BLaER1 treated with 17β-estradiol and CSF1 and Interleukin-3, amounts not matched to agents 10 nM and 100 nM (cell line): ENCODE data around the gene CDC42EP4.
A peak's percentile ranks its signal among the peaks of the same experiment; 100 is the strongest.

Experiments used
- H3K27ac ChIP-seq, 11 experiments: shearing (Covaris generic); formaldehyde crosslinking; 2 replicates each; pipeline ENCODE4 v1.8.1; 2022
- H3K27me3 ChIP-seq, 11 experiments: shearing (Covaris generic); formaldehyde crosslinking; 2 replicates each; pipeline ENCODE4 v1.8.1; 2022
- H3K36me3 ChIP-seq, 11 experiments: shearing (Covaris generic); formaldehyde crosslinking; 2 replicates each; pipeline ENCODE4 v1.8.1; 2022
- H3K4me1 ChIP-seq, 10 experiments: shearing (Covaris generic); formaldehyde crosslinking; 2 replicates each; pipeline ENCODE4 v1.8.1; 2022
- H3K4me2 ChIP-seq, 11 experiments: shearing (Covaris generic); formaldehyde crosslinking; 2 replicates each; pipeline ENCODE4 v1.8.1; 2022
- H3K4me3 ChIP-seq, 10 experiments: shearing (Covaris generic); formaldehyde crosslinking; 2 replicates each; pipeline ENCODE4 v1.8.1; 2022
- H3K9ac ChIP-seq, 11 experiments: shearing (Covaris generic); formaldehyde crosslinking; 2 replicates each; pipeline ENCODE4 v1.8.1; 2022
- H3K9me3 ChIP-seq, 11 experiments: shearing (Covaris generic); formaldehyde crosslinking; replicated peaks in 1 of 11; 2 replicates each; pipeline ENCODE4 v1.8.1; 2022
- H4K20me1 ChIP-seq, 11 experiments: shearing (Covaris generic); formaldehyde crosslinking; 2 replicates each; pipeline ENCODE4 v1.8.1; 2022
- Cebpa-rat ChIP-seq, 11 experiments: shearing (Covaris generic); IDR thresholded peaks; 2 replicates each; pipeline ENCODE4 v1.8.1; 2022

The CDC42EP4 gene

DNA sequence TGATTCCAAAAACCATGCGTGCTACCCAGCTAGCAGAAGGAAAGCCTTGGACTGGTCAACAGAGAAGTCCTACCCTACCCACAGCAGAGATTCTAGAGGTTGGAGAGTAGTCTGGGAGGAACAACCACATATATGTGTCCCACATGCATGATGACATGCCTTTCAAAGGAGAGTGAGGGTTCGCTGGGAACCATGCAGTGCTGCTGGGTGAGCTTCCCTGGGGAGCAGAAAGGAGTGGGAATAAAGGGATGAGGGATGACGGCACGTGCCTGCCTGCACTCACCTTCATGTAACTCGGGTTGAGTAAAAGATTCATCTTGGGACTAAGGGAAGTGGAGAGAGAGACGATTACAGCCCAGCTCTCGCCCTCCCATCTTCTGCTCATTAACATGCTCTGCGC is 59.9 kb downstream of the CDC42EP4 start:
- no peak overlapping the region for H3K27ac ChIP-seq
- peaks cover 14 to 30% (median 24%) of the 10 kb centered on the region in 11 experiments; a peak in 21 of 22 replicates for H3K36me3 ChIP-seq
- H3K4me3 ChIP-seq = no peak overlapping the region
- H3K9ac ChIP-seq = no peak overlapping the region
- no peak for TF ChIP-seq Cebpa-rat (IDR thresholded peaks at IDR 0.05)
- no peaks in the 10 kb centered on the region for H3K27me3 ChIP-seq
- H3K9me3 ChIP-seq = no peaks in the 10 kb centered on the region
- no peaks in the 10 kb centered on the region for H3K4me1 ChIP-seq
- H3K4me2 ChIP-seq = no peak overlapping the region
- peaks cover 0 to 5% (median 0%) of the 10 kb centered on the region in 11 experiments; a peak in 2 of 22 replicates for H4K20me1 ChIP-seq

DNA sequence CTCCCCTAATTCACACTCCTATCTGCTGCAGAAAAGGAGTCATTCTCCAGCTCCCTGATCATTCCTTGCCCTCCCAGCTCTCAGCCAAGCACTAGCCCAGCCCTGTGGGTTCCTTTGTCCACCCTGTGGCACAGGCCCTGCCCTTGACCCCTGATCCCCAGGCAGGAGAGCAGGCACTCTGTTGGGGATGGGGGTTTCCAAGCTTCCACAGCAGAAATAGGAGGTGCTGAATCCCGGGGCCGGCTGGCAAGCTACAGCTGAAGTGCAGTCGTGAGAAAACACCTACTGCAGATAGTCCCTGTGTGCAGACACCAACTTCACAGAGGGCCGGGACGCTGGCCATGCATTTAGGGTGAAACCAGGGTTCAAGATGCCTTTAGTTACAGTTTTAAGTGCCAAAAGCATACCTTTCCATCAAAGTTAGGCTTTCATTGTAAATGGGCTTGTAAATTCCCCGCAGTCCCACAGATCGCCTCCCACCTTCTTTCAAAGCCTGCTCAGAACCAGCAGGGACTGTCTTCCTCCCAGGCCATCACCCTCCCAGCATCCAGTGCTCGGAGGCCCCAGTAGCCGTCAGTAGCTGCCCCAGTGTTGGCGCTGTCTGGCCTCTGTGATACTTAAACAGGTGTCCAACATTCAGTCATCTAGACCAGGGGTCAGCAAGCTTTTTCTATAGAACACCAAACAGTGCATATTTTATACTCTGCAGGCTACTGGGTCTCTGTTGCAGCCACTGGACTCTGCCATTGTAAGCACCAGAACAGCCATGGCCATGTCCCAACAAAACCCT is 60.8 kb downstream of the CDC42EP4 start:
- Histone ChIP-seq H3K36me3 (peaks cover 21 to 38% (median 32%) of the 10 kb centered on the region in 11 experiments), H3K4me1 (no peaks in the 10 kb centered on the region), H3K4me3 (no peak overlapping the region)

DNA sequence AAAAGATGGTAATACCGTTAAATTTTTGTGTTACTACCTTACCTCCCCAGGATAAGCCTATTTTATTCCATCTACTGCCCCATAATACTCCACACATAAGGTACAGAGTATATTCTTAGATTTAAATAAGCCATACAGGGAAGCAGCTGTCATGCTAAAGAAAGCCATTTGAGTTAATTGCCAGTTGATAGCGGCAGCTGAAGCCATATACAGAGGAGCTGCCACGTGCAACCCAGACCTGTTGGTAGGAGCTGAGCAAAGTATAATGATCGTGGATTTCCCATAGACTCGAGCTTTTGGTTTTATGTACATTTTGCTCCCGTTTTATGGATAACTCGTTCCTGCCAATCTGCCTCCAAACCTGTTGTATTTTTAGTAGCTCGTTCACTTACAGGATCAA is 62.1 kb downstream of the CDC42EP4 start:
- Histone ChIP-seq H3K4me2 (no peak overlapping the region), H3K4me1 (no peaks in the 10 kb centered on the region), H3K9ac (no peak overlapping the region), H3K27ac (no peak overlapping the region), H3K4me3 (no peak overlapping the region), H3K9me3 (no peaks in the 10 kb centered on the region), H3K27me3 (no peaks in the 10 kb centered on the region), H4K20me1 (peaks cover 0 to 8% (median 0%) of the 10 kb centered on the region in 11 experiments; a peak in 3 of 22 replicates), H3K36me3 (peaks cover 30 to 51% (median 45%) of the 10 kb centered on the region in 11 experiments)
- TF ChIP-seq Cebpa-rat (IDR thresholded peaks at IDR 0.05) = no peak

More for the DNA sequence above, 60.8 kb downstream of the CDC42EP4 start:
- Histone ChIP-seq H4K20me1 (peaks cover 0 to 5% (median 0%) of the 10 kb centered on the region in 11 experiments; a peak in 3 of 22 replicates), H3K9me3 (no peaks in the 10 kb centered on the region), H3K27me3 (no peaks in the 10 kb centered on the region), H3K9ac (no peak overlapping the region), H3K27ac (no peak overlapping the region), H3K4me2 (no peak overlapping the region)
- no peak for TF ChIP-seq Cebpa-rat (IDR thresholded peaks at IDR 0.05)

DNA sequence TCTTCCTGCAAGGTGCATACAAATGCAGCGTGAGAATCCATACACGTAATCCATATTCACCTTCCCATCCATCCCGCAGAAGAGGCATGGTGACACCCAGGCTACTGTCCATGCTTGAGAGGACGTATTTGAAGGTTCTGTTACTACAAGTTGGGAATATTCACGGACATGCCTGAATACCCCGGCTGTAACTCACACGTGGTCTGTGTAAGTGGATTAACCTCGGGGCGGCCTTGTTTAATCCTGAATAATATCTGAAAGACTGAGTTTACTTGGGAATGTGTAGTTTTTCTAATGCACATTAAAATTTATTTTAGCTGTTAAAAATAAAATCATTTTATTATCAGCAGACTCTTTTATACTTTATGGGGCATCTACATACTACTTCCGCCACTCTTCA is 63.3 kb downstream of the CDC42EP4 start:
- peaks cover 40 to 61% (median 56%) of the 10 kb centered on the region in 11 experiments for H3K36me3 ChIP-seq
- no peaks in the 10 kb centered on the region for H3K4me1 ChIP-seq
- H3K9ac ChIP-seq = no peak overlapping the region
- no peak overlapping the region for H3K27ac ChIP-seq
- H3K4me3 ChIP-seq = no peak overlapping the region
- no peak for TF ChIP-seq Cebpa-rat (IDR thresholded peaks at IDR 0.05)
- peaks cover 0 to 8% (median 0%) of the 10 kb centered on the region in 11 experiments; a peak in 3 of 22 replicates for H4K20me1 ChIP-seq
- no peaks in the 10 kb centered on the region for H3K9me3 ChIP-seq
- no peaks in the 10 kb centered on the region for H3K27me3 ChIP-seq
- H3K4me2 ChIP-seq = no peak overlapping the region

DNA sequence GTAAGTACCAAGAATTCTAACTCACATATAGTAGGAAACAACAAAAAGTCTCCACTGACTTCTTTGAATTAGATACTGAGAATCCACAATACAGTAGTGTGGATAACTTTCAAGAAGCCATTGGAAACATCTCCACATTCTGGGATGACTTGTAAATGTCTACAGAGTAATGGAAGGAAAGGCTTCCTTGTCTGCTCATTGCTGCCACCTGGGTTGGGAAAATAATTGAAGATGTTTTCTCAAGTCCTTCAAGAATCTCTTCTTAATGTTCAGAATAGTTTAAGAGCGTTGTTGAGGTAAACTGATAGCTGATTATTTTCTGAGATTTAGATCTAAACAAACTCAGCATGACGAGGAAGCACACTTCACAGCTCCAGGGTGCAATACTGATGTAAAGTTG is 64.1 kb downstream of the CDC42EP4 start:
- Histone ChIP-seq H4K20me1 (peaks cover 0 to 8% (median 0%) of the 10 kb centered on the region in 11 experiments; a peak in 6 of 22 replicates), H3K9ac (no peak overlapping the region), H3K27me3 (no peaks in the 10 kb centered on the region), H3K4me3 (no peak overlapping the region), H3K9me3 (no peaks in the 10 kb centered on the region), H3K36me3 (peaks cover 48 to 69% (median 62%) of the 10 kb centered on the region in 11 experiments), H3K4me2 (no peak overlapping the region), H3K27ac (no peak overlapping the region), H3K4me1 (no peaks in the 10 kb centered on the region)
- no peak for TF ChIP-seq Cebpa-rat (IDR thresholded peaks at IDR 0.05)

DNA sequence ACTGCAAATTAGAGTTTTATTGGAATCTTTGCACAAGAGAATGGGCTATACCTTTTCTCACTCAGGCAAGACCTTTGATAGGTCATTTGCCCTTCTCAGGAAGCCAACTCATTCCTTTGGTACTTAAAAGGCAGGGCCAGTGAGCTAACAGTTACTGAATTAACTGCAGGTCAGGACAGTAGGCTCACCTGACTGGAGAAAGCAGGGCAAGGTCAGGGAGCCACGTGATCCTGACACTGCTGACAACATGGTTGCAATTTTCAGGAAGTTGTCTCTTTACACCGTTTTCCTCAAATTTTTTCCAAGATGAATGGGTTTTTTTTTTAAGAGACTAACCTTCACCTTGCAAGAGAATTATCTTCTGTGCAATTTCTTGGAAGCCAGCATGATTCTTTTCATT is 71.2 kb downstream of the CDC42EP4 start:
- no peak overlapping the region for H3K4me3 ChIP-seq
- no peak overlapping the region for H3K9ac ChIP-seq
- peak overlapping the region in 2 of 11 experiments; percentile 5 to 25; a peak in 1 of 22 replicates for H3K4me2 ChIP-seq
- no peaks in the 10 kb centered on the region for H3K27me3 ChIP-seq
- H3K36me3 ChIP-seq = peaks cover 58 to 100% (median 92%) of the 10 kb centered on the region in 11 experiments
- no peak overlapping the region for H3K27ac ChIP-seq
- H4K20me1 ChIP-seq = peaks cover 0 to 63% (median 27%) of the 10 kb centered on the region in 11 experiments; a peak in 15 of 22 replicates
- TF ChIP-seq Cebpa-rat (IDR thresholded peaks at IDR 0.05) = no peak
- H3K9me3 ChIP-seq = no peaks in the 10 kb centered on the region
- peaks cover 27 to 33% (median 30%) of the 10 kb centered on the region in 10 experiments for H3K4me1 ChIP-seq

DNA sequence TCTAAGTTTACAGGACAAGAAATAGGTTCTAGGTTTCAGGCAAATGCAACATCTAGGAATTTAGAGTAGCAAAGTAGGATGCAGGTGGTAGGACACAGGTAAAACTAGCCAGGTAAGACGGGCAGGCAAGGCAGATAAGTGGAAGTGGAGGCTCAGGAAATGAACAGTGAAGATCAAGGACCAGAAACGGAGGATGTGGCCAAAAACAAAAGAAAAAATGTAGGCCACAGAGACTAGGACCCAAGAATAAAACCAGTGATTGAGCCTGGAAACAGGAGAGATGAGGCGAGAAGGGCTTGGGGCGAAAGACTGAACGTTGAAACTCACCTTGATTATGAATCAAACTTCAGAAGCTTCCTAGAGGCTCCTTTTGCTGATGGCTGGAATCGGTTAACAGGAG is 74.1 kb downstream of the CDC42EP4 start:
- no peak for TF ChIP-seq Cebpa-rat (IDR thresholded peaks at IDR 0.05)
- peaks cover 37 to 49% (median 39%) of the 10 kb centered on the region in 10 experiments for H3K4me1 ChIP-seq
- H3K4me2 ChIP-seq = peak overlapping the region; percentile 28 to 74 (median 56)
- no peaks in the 10 kb centered on the region for H3K9me3 ChIP-seq
- peak overlapping the region in 3 of 11 experiments; percentile 10 to 50 (median 17); a peak in 2 of 22 replicates for H3K9ac ChIP-seq
- H3K36me3 ChIP-seq = peaks cover 36 to 86% (median 76%) of the 10 kb centered on the region in 11 experiments
- H4K20me1 ChIP-seq = peaks cover 0 to 63% (median 27%) of the 10 kb centered on the region in 11 experiments; a peak in 15 of 22 replicates
- no peak overlapping the region for H3K27ac ChIP-seq
- H3K4me3 ChIP-seq = no peak overlapping the region
- H3K27me3 ChIP-seq = no peaks in the 10 kb centered on the region

DNA sequence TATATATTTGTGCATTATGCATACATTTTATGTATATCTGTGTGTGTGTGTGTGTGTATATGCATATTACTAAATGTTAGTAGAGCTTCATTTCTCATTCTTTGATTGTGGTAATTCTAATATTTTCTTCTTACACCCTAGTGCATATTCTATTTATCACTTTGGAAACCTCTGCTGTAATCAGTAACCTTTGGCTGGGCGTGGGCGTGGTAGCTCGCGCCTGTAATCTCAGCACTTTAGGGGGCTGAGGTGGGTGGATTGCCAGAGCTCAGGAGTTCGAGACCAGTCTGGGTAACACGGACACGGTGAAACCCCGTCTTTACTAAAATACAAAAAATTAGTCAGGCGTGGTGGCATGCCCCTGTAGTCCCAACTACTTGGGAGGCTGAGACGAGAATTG is 77.1 kb downstream of the CDC42EP4 start:
- Histone ChIP-seq H3K36me3 (peaks cover 18 to 56% (median 50%) of the 10 kb centered on the region in 11 experiments), H3K27ac (no peak overlapping the region), H3K4me1 (peaks cover 51 to 66% (median 54%) of the 10 kb centered on the region in 10 experiments)

More for the DNA sequence above, 77.1 kb downstream of the CDC42EP4 start:
- Histone ChIP-seq H4K20me1 (peaks cover 9 to 57% (median 35%) of the 10 kb centered on the region in 11 experiments; a peak in 20 of 22 replicates), H3K4me2 (no peak overlapping the region), H3K4me3 (no peak overlapping the region), H3K27me3 (no peaks in the 10 kb centered on the region), H3K9me3 (no peaks in the 10 kb centered on the region), H3K9ac (no peak overlapping the region)
- TF ChIP-seq Cebpa-rat (IDR thresholded peaks at IDR 0.05) = no peak
